Heart left ventricle (tissue), 13 donors: ENCODE data around the gene MRPL55.

Experiments
- POLR2A ChIP-seq, 2 donors: fragments of 450-650 bp; IDR thresholded peaks; one replicate each; pipeline ENCODE4 v1.6.1; 2017; ENCODE audit warnings: antibody characterized with exemption in 2 of 2, mild to moderate bottlenecking in 2 of 2, moderate library complexity in 2 of 2
- TF ChIP-seq, protein P1 (sequence below), 12 donors: fragments of 200-600 bp; sonication (generic) in 4 of 12; IDR thresholded peaks; one replicate each; pipeline versions ENCODE4 v1.5.0 to v1.8.0; 2018 to 2022; ENCODE audit warnings: antibody characterized with exemption in 12 of 12, mild to moderate bottlenecking in 5 of 12
- donor health status: ischemic (EF 13 %, LVEDD 7.1; RV severe dilation, severe dysfunction).
- donor health status: DM: no; HTN: yes; CAD: no.
- donor health status: DM: no; HTN: no; CAD: no.
- donor health status: ischemic (EF 25% LVEDD 6.9; RV normal size, moderate dysfunction).
- donor health status: ischemic (EF 25% LVEDD 5.7; RV mildly dilated, moderate dysfunction).
- donor health status: ischemic (EF 35%, LVEDD 5.7; RV mildly dilated, moderate dysfunction).
- donor health status: nonischemic (EF 11% LVEDD 7.7; RV severe dilation, severe dysfunction).
- donor health status: DM: yes; HTN: yes; CAD: no.
- donor health status: PGD.
- donor health status: ischemic (EF 29% LVEDD 5.4; RV normal size, mild dysfunction).
- donor health status: nonischemic (EF 23%, LVEDD 6.1; RV moderate dilation, normal function).

- TF ChIP-seq, protein P1, sequence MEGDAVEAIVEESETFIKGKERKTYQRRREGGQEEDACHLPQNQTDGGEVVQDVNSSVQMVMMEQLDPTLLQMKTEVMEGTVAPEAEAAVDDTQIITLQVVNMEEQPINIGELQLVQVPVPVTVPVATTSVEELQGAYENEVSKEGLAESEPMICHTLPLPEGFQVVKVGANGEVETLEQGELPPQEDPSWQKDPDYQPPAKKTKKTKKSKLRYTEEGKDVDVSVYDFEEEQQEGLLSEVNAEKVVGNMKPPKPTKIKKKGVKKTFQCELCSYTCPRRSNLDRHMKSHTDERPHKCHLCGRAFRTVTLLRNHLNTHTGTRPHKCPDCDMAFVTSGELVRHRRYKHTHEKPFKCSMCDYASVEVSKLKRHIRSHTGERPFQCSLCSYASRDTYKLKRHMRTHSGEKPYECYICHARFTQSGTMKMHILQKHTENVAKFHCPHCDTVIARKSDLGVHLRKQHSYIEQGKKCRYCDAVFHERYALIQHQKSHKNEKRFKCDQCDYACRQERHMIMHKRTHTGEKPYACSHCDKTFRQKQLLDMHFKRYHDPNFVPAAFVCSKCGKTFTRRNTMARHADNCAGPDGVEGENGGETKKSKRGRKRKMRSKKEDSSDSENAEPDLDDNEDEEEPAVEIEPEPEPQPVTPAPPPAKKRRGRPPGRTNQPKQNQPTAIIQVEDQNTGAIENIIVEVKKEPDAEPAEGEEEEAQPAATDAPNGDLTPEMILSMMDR (IDR thresholded peaks at IDR 0.05): no peak
- no peak for TF ChIP-seq POLR2A (IDR thresholded peaks at IDR 0.05)
These were observed 50.7 kb downstream of the MRPL55 start for GRCh38 chr1:228058172-228058948.
